HG02852 (cell line): ENCODE data around the gene CHST15.
"Not testable (repeated sequence)": the region's sequence is repeated elsewhere in the genome, so short reads cannot be mapped to it uniquely, and the experiment has no call there.

Experiments
- ATAC-seq: cut with Tn5 transposase; IDR thresholded peaks from one replicate; pipeline ENCODE4 v1.9.1; 2021; ENCODE audit warnings: mild to moderate bottlenecking, moderate library complexity; ENCODE audit not compliant: unreplicated experiment

Gene CHST15

DNA sequence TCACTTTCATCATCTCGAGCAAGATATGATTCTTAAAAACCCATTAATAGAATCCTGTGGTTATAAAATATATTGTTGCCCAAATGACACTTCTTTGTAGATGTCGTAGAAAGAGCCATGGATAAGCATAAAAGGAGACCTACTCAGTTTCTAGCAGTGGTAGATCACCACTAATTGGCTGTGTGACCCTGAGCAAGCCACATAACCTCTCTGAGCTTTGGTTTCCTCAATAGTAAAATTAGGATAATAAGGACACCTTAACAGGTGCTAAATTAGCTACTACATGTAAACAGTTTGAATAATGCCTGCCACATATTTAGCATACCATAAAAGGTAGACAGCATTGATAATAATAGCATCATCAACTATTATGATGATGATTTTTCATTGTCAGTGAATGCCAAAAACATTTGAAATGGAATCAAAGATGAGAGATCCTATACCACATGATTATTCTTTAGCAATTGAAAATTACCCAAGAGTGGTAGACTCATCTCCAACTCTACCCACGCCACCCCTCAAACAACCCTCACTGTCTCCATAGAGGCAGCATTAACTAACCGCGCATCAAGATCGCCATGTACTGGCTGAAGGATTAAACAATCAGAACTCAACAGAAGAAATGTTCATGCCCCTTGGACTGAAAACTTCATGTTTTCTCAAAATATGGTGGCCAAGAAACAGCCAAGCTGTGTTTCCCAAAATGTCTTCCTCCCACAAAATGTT is 45.8 kb downstream of the CHST15 start:
- ATAC-seq: no peak

- ATAC-seq: no peak
Observed at GRCh38 chr10:124045801-124046355, 47.5 kb downstream of the CHST15 start.

GRCh38 chr10:124045276-124045675 is 48.1 kb downstream of the CHST15 start:
- no peak for ATAC-seq

DNA sequence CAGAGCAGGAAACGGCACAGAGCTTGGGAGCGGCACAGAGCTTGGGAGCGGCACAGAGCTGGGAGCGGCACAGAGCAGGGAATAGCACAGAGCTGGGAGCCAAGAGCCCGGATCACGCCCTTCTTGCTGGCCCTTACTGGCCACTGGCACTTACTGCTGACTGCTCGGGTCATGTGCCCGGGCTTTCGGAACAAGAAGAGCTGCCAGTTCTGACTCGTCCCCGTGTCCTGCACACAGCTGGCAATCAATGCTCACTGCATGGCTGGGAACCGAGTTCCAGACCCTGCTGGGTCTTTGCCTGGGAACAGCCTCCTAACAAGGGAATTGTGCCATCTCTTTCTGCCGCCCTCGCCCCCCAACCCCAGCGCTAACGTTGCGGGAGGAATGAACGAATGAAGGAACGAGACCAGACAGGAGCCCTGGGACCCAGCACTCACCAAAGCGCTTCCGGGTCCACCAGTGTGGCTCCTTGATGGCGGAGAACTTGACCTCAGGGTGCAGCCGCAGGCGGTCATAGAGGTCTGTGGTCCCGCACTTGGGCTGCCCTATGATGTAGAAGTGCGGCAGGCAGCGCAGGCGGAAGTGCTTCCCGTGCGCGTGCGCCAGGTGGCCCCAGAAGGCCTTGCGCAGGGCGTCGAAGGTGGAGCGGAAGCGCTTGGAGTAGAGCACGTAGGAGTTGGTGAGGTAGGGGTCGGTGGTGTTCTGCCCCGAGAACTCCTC is 49.1 kb downstream of the CHST15 start:
- ATAC-seq: no peak

DNA sequence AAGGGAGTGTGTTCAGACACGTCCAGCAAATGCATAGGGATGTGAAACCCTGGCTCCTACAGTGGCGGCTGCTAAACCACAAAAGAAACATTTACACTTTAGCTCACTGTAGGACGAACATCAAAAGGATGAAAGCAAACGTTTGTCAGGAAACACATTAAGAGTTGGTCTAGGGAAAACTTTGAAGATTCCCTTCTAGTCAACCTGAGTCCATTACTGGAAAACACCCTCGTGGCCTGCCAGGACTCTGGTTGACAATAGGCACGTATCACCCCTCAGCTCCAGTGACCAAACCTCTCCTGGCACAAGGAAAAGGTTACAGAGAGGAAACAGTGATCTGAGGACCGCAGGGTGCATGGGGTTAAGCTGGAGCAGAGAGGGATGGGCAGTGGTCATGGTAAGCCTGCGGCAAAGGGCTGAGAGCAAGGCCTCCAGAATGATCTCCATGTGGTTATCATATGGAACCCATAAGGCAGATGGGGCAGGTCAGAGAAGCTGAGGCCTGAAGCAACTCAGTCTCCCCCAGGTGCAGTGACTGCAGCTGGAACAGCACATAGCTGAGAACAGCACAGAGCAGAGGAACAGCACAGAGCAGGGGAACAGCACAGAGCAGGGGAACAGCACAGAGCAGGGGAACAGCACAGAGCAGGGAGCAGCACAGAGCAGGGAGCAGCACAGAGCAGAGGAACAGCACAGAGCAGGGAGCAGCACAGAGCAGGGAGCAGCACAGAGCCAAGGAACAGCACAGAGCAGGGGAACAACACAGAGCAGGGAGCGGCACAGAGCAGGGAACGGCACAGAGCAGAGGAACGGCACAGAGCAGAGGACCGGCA is 49.9 kb downstream of the CHST15 start:
- ATAC-seq: peak; percentile 82

GRCh38 chr10:124042656-124043309 is 50.6 kb downstream of the CHST15 start:
- no peak for ATAC-seq

GRCh38 chr10:124041675-124042445 is 51.5 kb downstream of the CHST15 start:
- no peak for ATAC-seq

GRCh38 chr10:124040451-124041188 is 52.8 kb downstream of the CHST15 start:
- no peak for ATAC-seq

DNA sequence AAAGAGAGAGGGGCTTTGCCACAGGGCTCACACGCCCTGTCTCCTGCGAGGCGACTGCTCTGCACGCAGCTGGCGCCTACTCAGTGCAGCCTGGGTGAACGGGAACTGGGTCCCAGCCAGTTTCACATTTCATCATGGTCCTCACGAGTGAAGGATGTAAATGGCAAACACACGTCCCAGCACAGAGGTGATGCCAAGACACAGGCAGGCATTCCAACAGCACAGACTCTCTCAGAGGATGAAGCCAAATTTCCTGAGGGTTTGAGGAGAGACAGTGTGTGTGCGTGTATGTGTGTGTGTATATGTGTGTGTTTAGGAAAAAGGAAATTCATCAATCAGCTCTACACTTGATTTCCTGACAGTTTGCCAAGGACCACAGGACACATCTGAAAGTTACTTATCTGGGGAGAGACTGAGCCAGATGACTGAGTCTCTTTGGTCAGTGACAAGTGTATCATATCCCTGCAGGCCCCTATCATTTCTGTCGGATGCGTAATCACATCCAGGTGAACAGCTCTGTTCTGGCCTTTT is 53.9 kb downstream of the CHST15 start:
- ATAC-seq: no peak

- ATAC-seq: no peak
Observed at GRCh38 chr10:124037784-124038183, 55.6 kb downstream of the CHST15 start.

GRCh38 chr10:124037286-124037685 is 56.1 kb downstream of the CHST15 start:
- no peak for ATAC-seq

GRCh38 chr10:124036746-124037145 is 56.7 kb downstream of the CHST15 start:
- no peak for ATAC-seq

DNA sequence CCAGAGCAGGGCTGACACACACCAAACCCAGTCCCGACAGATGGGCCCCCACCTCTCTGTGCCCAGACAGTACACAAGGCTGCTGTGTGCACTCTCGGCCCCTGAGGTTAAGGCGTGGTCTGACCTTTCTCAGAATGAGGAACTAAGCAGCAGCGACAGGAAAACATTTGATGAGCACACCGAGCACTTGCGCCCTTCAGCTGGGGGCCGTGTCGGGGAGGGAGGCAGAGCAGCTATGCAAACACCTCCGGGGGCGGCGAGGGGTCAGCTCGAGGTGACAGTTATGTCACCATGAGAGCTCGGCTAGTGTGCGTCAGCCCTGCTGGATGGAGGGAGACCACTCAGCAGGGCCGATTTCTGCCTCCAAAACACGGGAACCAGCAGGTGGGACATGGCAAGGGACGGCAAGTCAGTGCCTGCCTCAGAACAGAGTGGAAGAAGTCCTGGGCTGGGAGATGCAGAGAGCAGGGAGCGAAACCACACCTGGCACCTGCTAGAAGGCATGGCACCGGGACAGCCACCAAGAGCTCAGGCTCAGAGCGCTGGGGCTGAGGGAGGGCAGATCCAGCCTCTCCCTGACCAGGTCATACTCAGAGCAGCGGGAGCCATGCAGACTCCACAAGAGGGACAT is 57.4 kb downstream of the CHST15 start:
- ATAC-seq: peak; percentile 99

DNA sequence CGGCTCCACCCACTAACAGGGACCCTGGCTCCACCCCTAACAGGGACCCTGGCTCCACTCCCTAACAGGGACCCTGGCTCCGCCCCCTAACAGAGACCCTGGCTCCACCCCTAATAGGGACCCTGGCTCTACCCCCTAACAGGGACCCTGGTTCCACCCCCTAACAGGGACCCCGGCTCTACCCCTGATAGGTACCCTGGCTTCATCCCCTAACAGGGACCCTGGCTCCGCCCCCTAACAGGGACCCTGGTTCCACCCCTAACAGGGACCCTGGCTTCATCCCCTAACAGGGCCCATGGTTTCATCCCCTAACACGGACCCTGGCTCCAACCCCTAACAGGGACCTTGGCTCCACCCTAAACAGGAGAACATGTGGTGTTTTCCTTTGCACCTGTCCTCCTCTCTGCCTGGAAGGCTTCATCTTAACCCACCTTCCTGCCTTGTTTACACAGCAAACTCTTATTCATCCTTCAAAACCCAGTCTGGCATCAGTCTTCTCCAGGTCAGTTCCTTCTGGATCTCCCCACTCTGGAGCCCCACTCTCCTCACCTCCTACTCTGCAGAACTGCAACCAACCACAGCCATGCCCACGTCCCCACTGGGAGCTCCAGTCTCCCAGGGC is 58.0 kb downstream of the CHST15 start:
- ATAC-seq: no peak

GRCh38 chr10:124034576-124035305 is 58.7 kb downstream of the CHST15 start:
- not testable (repeated sequence) for ATAC-seq

DNA sequence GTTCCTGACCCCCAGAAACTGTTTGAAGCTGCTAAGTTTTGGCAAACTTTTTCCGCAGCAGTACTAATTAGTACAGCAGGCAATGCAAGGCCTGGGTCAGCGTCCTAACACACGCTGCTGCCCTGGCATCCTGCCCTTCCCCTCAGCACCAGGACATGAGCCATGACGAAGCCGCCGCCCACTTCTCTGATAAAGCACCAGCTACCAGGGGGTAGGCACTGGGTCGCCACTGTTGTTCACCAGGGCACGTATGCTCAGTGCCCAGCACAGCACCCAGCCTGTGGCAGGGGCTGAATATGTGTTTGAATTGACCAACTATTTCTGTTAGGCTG is 59.5 kb downstream of the CHST15 start:
- no peak for ATAC-seq
